Activated gamma-delta T cell treated with Interleukin-2 at 50 U/mL for 16 hours (primary cell): Measurements from ENCODE around the gene GSTO2.

Experiments
- DNase-seq: peaks from one replicate; pipeline ENCODE4 v3.0.0-alpha.2; 2020

GSTO2 gene

GRCh38 chr10:104309980-104310978 lies 41.3 kb downstream of the GSTO2 start:
- DNase-seq = no peak

DNA sequence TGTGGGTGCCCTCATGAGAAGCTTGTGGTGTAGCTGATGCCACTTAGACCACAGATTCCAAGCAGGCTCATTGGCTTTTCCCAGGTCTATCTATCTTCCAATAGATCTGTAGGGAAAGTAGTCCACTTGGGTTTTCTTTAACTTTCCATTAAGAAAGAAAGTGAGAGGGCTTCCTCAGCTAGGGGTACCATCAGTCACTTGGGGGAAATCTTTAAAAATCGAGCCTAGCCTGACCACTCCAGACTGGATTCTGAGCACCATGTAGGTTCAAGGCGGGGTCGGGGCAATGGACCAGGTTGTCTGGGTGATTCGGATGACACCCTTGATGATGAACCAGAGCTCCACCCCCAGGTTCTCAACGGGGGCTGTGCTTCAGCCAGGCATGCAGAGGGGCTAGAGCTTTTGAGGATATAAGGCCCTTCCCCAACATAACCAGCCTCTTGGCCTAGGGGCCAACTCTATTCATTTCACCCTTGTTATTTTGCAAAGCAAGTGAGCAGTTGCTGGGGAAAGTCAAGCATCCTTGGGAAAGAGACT lies 42.3 kb downstream of the GSTO2 start:
- no peak for DNase-seq

GRCh38 chr10:104314591-104315485 lies 45.9 kb downstream of the GSTO2 start:
- DNase-seq = no peak

DNA sequence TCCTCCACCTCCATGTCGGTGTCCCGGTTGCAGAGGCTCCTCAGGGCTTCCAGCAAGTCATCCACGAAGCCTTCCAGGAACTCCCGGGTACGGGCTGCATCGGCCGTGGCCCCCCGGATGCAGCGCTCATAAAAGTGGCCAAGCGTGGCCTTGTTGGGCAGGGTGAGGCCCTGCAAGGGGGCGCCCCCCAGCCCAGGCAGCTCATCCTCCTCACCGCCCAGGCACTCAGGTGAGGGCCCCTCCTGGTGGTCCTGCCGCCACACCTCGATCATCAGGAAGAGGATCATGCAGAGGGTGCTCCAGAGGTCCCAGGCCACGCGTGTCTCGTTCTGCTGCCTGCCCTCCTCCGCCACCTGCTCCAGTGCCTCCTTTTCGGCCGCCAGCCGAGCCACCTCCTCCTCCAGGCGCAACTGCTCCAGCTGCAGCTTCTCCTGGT lies 46.5 kb downstream of the GSTO2 start:
- no peak for DNase-seq

GRCh38 chr10:104316321-104317099 lies 47.5 kb downstream of the GSTO2 start:
- no peak for DNase-seq

DNA sequence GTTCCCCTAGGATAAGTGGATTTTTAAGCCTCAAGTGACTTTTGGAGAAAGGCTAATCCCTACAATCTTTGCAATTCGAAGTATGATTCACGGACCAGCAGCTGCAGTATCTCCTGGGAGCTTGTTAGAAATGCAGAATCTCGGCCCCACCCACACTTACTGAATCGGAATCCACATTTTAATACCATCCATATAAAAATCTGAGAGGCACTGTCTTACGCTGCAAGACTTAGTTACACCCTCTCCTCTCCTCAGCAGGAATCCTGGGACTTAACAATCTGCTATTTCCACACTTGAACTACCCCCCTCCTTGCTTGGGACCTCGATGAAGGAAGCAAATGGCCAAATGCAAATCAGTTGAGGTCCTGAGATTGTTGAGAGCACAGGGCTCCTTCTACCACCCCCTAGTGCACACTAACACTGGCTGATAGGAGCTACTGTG lies 48.3 kb downstream of the GSTO2 start:
- DNase-seq = no peak

DNA sequence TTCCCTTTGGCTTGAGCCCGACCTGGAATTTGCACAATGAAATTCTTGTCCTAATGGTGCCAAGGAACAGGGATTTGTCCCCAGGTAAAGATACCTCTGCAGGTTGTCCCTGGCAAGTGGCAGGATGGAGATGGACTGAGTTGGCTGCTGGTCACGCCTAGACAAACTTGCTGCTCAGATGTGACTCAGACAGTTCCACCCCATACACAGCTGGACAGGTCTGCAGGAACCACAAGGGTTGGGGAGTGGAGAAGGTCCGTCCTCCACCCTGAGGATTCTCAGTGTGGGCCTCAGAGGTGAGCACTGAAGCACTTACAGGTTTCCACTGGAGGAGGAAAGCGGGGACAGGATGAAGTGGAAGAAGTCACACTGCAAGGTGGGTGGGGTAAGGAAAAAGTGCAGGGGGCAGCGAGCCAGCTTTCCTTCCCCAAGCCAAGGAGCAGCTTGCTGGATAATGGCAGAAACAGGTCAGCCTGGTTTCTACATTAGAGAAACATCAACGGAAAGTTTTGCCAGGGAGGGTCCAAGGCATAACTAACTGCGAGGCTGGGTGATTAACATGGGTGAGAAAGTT lies 48.8 kb downstream of the GSTO2 start:
- no peak for DNase-seq

DNA sequence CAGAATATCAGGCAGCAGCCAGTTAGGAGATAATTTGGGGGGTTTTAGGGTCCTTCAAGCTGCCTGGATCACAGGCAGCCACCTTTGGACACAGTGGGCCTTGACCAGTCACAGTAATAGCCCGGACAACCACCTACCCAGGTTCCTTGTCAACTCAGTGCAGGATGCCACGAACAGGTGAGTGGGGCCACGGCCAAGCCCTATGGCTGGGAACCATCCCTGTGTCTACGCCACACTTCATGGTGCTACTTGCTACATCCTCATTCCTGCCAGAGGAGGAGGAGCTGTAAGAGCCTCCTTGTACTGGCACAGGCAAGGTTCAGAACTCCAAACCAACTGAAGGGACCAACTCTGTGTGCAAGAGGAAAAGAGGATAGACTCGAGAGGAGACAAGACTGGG lies 49.3 kb downstream of the GSTO2 start:
- DNase-seq = no peak

- DNase-seq = no peak
Measured at GRCh38 chr10:104318810-104319741, 50.1 kb downstream of the GSTO2 start.

GRCh38 chr10:104321226-104321625 lies 52.2 kb downstream of the GSTO2 start:
- no peak for DNase-seq

GRCh38 chr10:104321725-104322415 lies 52.9 kb downstream of the GSTO2 start:
- DNase-seq = no peak

DNA sequence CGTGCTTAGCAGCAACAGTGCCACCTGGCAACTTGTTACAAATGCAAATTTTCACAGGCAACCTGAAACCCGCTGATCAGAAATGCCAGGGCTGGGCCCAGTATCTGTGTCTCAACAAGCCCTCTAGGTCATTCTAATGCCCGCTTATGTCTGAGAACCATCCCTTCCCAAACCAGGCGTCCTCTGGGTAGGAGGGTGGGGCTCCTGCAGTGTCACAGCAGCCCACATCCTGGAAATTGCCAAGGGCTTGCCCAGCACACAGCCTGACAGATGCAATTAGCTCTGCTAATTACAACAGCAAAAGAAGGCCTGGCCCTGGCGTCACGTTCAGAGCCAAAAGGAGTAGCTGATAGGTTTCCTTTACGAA lies 53.4 kb downstream of the GSTO2 start:
- no peak for DNase-seq

DNA sequence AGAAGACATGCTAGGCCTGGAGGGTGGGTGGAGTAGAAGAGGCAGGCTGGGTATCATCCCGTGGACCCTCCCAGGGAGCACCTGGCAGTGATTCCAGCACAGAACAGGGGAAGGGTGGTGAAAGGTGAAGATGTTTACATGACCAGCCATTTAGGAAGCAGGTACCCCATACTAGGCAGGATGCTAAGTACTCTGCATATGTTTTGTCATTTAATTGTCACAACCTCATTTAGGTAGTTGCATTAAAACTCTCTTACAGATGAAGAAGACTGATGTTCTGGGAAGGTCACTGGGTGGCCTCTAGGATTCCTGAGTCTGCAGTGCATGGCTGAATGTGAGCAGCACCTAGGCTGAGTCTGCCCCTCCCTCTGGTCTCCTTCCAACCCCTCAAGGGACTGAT lies 54.1 kb downstream of the GSTO2 start:
- DNase-seq = no peak

DNA sequence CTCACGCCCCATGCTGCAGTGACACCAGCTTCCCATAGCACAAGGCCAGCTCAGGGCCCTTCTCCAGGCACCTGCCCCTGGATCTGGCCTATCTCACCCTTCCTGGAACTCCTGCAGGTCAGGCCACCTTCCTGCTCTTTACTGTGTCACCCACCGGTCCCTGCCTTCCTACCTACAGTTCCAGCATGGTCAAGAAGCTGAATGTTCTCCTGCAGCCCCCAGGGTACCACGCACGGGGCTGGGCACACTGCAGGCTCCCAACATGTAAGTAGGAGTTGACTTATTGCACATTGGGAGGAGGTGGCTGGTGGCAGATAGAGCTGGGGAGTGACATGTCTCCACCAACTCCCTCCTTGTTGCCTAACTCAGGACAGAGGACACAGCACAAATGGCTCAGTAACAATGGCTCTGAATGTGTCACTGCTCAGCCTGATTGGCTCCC lies 54.8 kb downstream of the GSTO2 start:
- no peak for DNase-seq

- DNase-seq = no peak
Measured at GRCh38 chr10:104324221-104324686, 55.3 kb downstream of the GSTO2 start.

DNA sequence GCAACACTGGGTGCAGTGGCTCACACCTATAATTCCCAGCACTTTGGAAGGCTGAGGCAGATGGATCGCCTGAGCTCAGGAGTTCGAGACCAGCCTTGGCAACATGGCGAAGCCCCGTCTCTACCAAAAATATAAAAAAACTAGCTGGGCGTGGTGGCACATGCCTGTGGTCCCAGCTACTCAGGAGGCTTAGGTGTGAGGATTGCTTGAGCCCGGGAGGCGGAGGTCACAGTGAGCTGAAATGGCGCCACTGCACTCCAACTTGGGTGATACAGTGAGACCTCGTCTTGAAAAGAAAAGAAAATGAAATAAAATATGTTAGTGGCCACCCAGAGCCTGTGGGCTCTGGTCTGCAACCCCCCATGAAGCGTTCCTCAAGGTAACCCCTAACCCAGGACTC lies 55.9 kb downstream of the GSTO2 start:
- no peak for DNase-seq

- DNase-seq = no peak
Measured at GRCh38 chr10:104325436-104326435, 56.8 kb downstream of the GSTO2 start.

GRCh38 chr10:104326991-104327610 lies 58.1 kb downstream of the GSTO2 start:
- DNase-seq = no peak
